PC-9 (cell line): ENCODE data around the gene FAM110A.

Experiments
- EZH2 ChIP-seq: fragments of 200-600 bp; sonication (generic); IDR thresholded peaks from 2 replicates; pipeline ENCODE4 v1.8.0; 2017; ENCODE audit warnings: antibody characterized with exemption, low read depth
- TF ChIP-seq, protein P1 (sequence below): fragments of 200-600 bp; sonication (generic); conservative IDR thresholded peaks from 2 replicates; pipeline ENCODE4 v1.6.1; 2017; ENCODE audit warnings: mixed run types, antibody characterized with exemption, mild to moderate bottlenecking, moderate library complexity

DNA sequence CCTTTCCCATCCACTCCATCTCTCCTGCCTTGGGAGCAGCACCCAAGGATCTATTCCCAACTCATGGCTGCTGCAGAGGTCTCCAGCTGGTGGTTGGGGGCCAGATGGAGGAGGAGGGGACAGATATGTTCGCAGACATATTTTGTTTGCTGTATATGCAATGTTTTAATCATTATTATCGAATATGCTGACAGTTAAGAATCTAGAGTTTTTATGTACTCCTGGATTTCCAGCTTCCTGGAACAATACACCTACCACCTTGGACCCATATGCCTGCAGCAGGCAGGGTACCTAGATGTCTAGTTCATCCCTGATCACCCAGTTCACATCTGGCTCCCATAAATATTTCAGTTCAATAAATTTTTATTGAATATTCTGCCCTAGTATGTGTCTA, 9.0 kb downstream of the FAM110A start:
- TF ChIP-seq, protein P1, sequence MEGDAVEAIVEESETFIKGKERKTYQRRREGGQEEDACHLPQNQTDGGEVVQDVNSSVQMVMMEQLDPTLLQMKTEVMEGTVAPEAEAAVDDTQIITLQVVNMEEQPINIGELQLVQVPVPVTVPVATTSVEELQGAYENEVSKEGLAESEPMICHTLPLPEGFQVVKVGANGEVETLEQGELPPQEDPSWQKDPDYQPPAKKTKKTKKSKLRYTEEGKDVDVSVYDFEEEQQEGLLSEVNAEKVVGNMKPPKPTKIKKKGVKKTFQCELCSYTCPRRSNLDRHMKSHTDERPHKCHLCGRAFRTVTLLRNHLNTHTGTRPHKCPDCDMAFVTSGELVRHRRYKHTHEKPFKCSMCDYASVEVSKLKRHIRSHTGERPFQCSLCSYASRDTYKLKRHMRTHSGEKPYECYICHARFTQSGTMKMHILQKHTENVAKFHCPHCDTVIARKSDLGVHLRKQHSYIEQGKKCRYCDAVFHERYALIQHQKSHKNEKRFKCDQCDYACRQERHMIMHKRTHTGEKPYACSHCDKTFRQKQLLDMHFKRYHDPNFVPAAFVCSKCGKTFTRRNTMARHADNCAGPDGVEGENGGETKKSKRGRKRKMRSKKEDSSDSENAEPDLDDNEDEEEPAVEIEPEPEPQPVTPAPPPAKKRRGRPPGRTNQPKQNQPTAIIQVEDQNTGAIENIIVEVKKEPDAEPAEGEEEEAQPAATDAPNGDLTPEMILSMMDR, result no peak
- TF ChIP-seq EZH2, result no peak
